Stimulated activated CD4-positive, alpha-beta T cell treated with anti-CD3 and anti-CD28 coated beads, Interleukin-4, amount 100 ng/mL, for 48 hours (primary cell): ENCODE measurements around the gene CSRP3.
"Not testable (repeated sequence)": the region's sequence is repeated elsewhere in the genome, so short reads cannot be mapped to it uniquely, and the experiment has no call there.

Experiments
- DNase-seq, 2 donors: peaks; one replicate each; pipeline ENCODE4 v3.0.0-alpha.2; 2020; ENCODE audit warnings: low read depth in 2 of 2

CSRP3 gene

DNA sequence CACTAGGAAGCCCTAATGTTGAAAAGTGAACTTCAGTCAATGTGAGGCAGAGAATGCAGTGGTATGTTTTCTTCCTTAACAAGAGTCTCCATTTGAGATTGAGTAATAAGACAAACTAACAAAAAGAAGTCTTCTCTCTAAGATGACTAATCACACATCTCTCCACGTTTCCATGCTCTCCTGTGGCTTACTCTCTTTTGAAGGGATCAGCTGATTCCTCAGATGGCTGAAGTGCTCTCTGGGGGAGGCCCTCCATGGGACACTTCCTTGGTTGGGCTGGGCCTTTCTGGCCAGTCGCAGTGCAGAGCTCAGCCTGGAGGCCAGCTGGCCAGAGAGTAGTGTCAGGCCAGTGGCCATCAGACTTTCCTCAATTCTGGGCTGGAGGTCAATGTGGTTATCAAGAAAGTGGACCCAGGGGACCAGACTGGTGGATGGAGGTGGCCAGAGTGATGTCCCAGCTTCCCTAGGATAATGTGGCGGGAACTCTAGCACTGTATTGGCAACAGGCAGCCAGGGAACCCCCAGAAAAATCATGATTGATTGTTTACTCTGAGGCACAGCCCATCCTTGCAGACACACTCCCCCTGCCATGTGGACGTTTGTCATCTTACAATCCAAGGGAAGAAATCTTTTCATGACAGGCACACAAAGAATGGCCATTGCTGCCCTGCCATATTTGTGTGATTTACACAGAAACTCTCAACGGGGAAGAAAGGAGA lies 14.5 kb downstream of the CSRP3 start:
- no peak for DNase-seq

GRCh38 chr11:19185516-19186052 lies 16.2 kb downstream of the CSRP3 start:
- no peak for DNase-seq

- no peak for DNase-seq
These were observed 16.7 kb downstream of the CSRP3 start for GRCh38 chr11:19185036-19185435.

GRCh38 chr11:19183646-19184045 lies 18.1 kb downstream of the CSRP3 start:
- no peak for DNase-seq

GRCh38 chr11:19181531-19182261 lies 20.1 kb downstream of the CSRP3 start:
- no peak for DNase-seq

DNA sequence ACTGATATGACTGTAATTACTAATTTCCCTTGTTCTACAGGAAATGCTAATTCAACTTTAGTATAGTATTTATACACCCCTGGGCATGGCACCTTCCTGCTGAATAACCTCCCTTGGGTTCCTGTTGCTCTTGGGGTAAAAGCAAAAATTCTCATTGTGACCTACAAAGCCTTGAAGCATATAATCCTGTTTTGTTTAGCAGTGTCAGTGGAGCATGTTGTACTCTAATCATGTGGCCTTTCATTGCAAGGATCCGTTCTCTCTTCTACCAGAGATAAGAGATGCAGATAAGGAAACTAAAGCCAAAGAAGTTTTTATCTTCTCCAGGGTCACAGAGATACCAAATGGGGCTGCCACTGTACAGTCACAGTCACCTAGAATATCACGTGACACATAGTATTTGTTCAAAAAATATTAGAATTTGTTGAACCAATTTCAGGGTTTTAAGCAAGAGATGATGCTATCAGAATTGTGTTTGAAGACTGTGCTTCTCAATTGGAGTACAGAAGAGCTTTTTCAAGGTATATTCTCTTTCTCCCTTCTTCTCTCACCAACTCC lies 25.1 kb downstream of the CSRP3 start:
- DNase-seq: no peak

DNA sequence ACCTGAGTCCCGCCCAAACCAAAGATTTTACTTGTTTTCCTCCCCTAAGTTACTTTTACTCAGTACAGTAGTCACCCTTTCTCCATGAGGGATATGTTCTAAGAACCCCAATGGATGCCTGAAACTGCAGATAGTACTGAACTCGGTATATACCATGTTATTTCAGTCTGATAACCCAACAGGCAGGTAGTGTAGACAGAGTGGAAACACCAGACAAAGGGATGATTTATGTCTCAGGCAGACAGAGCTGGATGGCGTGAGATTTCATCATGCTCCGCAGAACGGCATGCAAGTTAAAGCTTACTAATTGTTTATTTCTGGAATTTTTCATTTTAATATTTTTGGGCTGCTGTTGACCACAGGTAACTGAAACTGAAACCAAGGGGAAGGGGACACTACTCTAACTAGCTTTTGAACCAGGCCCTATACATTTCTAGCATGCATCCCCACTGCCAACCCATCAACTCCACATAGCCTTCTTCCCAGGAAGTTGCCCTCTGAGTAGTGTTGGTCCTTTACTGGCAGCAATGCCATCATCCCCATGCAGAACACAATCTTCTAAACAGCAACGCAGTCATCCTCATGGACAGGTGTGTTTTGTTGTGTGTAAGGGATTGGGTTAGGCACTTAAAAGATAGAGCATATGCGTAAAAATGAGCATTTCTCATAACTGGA lies 27.7 kb downstream of the CSRP3 start:
- no peak for DNase-seq

DNA sequence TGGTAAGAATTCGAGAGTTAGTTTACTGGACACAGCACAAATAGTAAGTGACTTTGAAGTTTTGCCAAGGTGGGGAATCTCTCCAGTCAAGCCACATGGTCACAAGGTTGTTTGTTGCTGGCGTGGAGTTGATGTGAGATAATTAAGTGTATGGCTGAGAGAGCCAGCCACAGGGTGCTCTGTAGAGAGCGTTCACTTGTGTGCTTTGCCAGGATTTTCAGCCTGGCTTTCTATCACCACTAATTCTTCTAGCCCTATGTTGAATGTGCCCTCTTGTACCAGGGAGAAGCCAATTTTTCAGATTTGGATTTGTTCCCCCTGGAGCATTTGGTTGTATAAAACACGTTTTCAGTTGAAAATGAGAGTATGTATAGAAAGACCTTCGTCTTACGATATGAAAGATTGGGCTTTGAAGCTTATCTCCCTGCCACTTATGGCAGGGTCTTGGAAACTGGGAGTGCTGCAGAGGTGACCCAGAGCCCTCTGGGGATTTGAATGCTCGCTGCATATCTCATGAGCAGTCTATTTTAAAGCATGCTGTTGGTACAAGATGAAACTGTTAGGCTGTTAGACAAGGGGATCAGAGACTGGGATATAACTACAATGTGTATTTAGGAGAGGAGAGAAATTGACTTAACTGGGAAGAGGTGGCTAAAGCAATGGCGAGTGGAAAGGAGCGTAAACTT lies 28.6 kb downstream of the CSRP3 start:
- DNase-seq: no peak

DNA sequence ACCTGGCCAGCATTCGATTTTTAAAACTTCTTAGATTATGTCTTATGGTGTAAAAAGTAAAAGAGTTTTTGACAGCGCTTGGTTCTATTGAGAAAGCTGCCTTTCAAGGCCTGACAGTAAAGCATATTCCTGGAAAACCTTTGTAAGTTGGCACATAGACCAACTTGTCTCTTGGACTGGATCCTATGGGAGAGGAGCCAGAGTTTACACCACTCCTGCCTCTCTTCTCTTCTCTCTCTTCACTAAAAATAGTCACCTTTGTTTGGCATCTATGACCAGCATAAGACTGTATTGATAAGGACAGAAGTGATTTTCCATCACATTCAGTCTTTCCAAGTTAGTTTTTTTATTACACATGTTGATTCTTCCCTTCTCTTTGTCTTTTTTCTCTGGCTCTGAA lies 33.7 kb downstream of the CSRP3 start:
- DNase-seq: no peak

DNA sequence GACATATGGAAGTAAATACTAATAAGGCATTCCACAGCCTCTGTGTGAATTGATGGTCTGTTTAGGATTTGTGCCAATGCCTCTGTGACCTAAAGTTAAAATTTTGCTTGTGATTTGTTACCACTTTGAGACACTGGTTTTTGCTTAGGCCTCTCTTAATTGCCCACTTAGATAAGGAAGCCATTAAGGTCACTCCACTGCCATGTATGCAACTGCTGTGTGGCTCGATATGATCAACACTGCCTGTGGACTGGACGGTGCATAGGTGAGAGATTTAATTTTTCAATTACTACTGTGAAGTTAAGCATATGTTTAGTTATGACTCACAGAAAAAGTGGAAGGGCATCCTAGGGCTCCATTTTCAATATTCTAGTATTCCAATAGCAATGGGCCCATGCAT lies 36.9 kb downstream of the CSRP3 start:
- DNase-seq: no peak

- DNase-seq: no peak
These were observed 37.4 kb downstream of the CSRP3 start for GRCh38 chr11:19164230-19164855.

GRCh38 chr11:19163617-19164016 lies 38.2 kb downstream of the CSRP3 start:
- no peak for DNase-seq

GRCh38 chr11:19162951-19163505 lies 38.8 kb downstream of the CSRP3 start:
- no peak for DNase-seq

DNA sequence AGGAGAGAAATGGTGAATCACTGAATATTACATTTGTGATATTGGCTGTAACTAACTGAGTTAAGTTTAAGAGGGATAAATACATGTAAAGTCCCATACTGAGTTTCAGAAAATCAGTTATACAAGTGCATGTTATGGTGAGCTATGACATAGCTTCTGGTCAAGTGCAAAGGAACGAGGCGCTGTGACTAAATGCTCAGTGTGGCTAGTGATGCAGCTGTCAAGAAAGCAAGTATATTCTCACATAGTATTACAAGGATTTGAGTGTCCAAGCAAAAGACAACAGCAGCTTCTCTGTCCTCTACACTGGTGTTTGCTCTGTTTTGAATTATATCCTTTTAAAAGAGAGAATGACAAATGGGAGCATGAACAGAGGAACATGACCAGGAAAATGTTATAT lies 40.1 kb downstream of the CSRP3 start:
- no peak for DNase-seq

DNA sequence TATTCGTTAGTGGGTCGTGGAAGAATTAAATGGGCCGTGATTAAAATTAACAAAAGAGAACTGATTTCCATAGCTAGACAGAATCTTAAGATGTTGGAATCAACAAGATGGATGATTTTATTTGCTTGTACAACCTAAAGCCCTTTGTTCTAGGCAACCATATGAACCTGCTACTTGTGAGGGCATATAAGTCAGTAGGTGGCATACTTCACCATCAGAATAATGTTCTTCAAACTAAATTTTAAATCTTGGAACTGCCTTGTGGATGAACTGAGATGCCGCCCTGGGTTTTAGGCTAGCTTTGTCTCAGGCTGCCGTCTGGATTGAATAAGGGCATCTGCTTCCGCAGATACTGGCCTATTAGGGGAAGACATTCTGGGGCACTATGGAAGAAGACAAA lies 40.9 kb downstream of the CSRP3 start:
- no peak for DNase-seq

DNA sequence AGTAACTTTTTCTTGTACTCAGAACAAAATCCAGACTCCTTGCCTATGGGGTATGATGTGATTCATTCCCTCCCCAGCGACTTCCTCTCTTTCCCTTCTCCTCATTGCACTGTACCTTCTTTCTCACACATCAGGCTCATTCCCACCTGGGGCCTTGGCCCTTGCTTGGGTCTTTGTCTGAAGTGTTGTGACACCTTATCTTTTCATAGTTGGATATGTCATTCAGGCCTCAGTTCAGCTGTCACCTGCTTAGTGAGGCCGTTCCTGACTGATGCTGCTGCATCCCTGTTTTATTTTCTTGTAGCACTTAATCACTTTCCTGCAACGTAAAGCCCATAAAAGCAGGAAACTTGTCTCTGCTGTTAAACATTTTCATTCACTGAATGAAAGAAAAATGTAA lies 44.9 kb downstream of the CSRP3 start:
- no peak for DNase-seq

DNA sequence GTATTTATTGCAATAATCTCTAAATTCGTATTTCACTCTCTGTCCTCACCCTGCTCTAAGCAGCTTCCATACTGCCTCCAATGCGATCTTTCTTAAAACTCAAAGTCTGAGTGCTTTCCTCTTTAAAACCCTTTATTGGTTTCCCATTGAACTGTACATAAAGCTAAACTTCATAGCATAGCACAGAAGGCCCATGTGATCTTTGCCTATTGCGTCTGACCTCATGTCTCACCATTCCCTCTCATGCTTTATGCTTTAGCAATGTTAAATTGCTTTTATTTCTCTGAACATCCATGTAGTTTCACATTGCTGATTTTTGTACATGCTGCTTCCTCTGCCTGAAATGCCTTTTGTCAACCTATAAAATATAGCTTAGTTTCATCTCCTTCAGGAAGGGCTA lies 56.5 kb downstream of the CSRP3 start:
- DNase-seq: no peak

DNA sequence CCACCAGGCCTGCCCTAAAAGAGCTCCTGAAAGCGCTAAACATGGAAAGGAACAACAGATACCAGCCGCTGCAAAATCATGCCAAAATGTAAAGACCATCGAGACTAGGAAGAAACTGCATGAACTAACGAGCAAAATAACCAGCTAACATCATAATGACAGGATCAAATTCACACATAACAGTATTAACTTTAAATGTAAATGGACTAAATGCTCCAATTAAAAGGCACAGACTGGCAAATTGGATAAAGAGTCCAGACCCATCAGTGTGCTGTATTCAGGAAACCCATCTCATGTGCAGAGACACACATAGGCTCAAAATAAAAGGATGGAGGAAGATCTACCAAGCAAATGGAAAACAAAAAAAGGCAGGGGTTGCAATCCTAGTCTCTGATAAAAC lies 64.9 kb downstream of the CSRP3 start:
- DNase-seq: not testable (repeated sequence)

- no peak for DNase-seq
These were observed 67.8 kb downstream of the CSRP3 start for GRCh38 chr11:19134004-19134403.
